ENCODE data around the gene TASP1.

Gene TASP1

GRCh38 chr20:13588049-13588448 is 50.7 kb downstream of the TASP1 start:
- Histone ChIP-seq H3K9ac (ENCODE audit: low read length) (no peak overlapping the region), H3K36me3 (ENCODE audit: control insufficient read depth, insufficient read depth, low read length) (no peaks in the 10 kb centered on the region), H3K4me3 (ENCODE audit: low read length) (no peak overlapping the region), H3K27ac (ENCODE audit: low read depth, low read length) (no peak overlapping the region), H3K4me1 (ENCODE audit: control insufficient read depth, insufficient read depth, low read length) (no peaks in the 10 kb centered on the region), H3K27me3 (ENCODE audit: control insufficient read depth, insufficient read depth, low read length) (no peaks in the 10 kb centered on the region)

GRCh38 chr20:13587370-13587769 is 51.4 kb downstream of the TASP1 start:
- no peak overlapping the region for H3K9ac ChIP-seq (ENCODE audit: low read length)
- no peaks in the 10 kb centered on the region for H3K4me1 ChIP-seq (ENCODE audit: control insufficient read depth, insufficient read depth, low read length)
- H3K27me3 ChIP-seq (ENCODE audit: control insufficient read depth, insufficient read depth, low read length) = no peaks in the 10 kb centered on the region
- no peaks in the 10 kb centered on the region for H3K36me3 ChIP-seq (ENCODE audit: control insufficient read depth, insufficient read depth, low read length)
- H3K27ac ChIP-seq (ENCODE audit: low read depth, low read length) = no peak overlapping the region
- no peak overlapping the region for H3K4me3 ChIP-seq (ENCODE audit: low read length)

GRCh38 chr20:13586133-13586532 is 52.6 kb downstream of the TASP1 start:
- no peak overlapping the region for H3K4me3 ChIP-seq (ENCODE audit: low read length)
- H3K27ac ChIP-seq (ENCODE audit: low read depth, low read length) = no peak overlapping the region
- H3K27me3 ChIP-seq (ENCODE audit: control insufficient read depth, insufficient read depth, low read length) = no peaks in the 10 kb centered on the region
- H3K9ac ChIP-seq (ENCODE audit: low read length) = no peak overlapping the region
- no peaks in the 10 kb centered on the region for H3K36me3 ChIP-seq (ENCODE audit: control insufficient read depth, insufficient read depth, low read length)
- H3K4me1 ChIP-seq (ENCODE audit: control insufficient read depth, insufficient read depth, low read length) = no peaks in the 10 kb centered on the region

- no peak overlapping the region for H3K27ac ChIP-seq (ENCODE audit: low read depth, low read length)
- H3K4me1 ChIP-seq (ENCODE audit: control insufficient read depth, insufficient read depth, low read length) = no peaks in the 10 kb centered on the region
- H3K27me3 ChIP-seq (ENCODE audit: control insufficient read depth, insufficient read depth, low read length) = no peaks in the 10 kb centered on the region
- H3K36me3 ChIP-seq (ENCODE audit: control insufficient read depth, insufficient read depth, low read length) = no peaks in the 10 kb centered on the region
- no peak overlapping the region for H3K9ac ChIP-seq (ENCODE audit: low read length)
- no peak overlapping the region for H3K4me3 ChIP-seq (ENCODE audit: low read length)
Measured at GRCh38 chr20:13581451-13581850, 57.3 kb downstream of the TASP1 start.

- no peaks in the 10 kb centered on the region for H3K4me1 ChIP-seq (ENCODE audit: control insufficient read depth, insufficient read depth, low read length)
Measured at GRCh38 chr20:13580707-13581106, 58.0 kb downstream of the TASP1 start.

DNA sequence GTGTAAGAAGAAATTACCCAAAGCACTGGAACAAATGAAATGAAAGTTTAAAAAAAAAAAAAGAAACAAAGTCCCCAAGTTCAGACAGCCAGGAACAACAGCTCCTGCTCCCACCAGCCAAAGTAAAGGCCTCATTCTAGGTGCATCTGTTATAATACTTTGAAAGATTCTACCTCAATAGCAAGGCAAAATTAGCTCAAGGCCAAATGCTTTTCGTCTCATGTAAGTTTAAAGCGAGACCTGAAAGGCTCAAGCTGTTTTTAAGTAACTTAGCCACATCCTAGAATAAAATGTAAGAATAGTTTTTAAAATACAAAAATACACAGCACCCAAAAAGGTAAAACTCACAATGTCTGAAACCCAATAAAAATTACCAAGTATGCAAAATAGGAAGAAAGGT is 64.7 kb downstream of the TASP1 start:
- no peak overlapping the region for H3K27ac ChIP-seq (ENCODE audit: low read depth, low read length)
- H3K4me3 ChIP-seq (ENCODE audit: low read length) = no peak overlapping the region
- H3K4me1 ChIP-seq (ENCODE audit: control insufficient read depth, insufficient read depth, low read length) = no peaks in the 10 kb centered on the region
- H3K36me3 ChIP-seq (ENCODE audit: control insufficient read depth, insufficient read depth, low read length) = no peaks in the 10 kb centered on the region
- H3K9ac ChIP-seq (ENCODE audit: low read length) = no peak overlapping the region
- H3K27me3 ChIP-seq (ENCODE audit: control insufficient read depth, insufficient read depth, low read length) = no peaks in the 10 kb centered on the region

More at GRCh38 chr20:13580707-13581106, 58.0 kb downstream of the TASP1 start:
- Histone ChIP-seq H3K4me3 (ENCODE audit: low read length) (no peak overlapping the region), H3K9ac (ENCODE audit: low read length) (no peak overlapping the region), H3K27me3 (ENCODE audit: control insufficient read depth, insufficient read depth, low read length) (no peaks in the 10 kb centered on the region), H3K27ac (ENCODE audit: low read depth, low read length) (no peak overlapping the region), H3K36me3 (ENCODE audit: control insufficient read depth, insufficient read depth, low read length) (no peaks in the 10 kb centered on the region)

DNA sequence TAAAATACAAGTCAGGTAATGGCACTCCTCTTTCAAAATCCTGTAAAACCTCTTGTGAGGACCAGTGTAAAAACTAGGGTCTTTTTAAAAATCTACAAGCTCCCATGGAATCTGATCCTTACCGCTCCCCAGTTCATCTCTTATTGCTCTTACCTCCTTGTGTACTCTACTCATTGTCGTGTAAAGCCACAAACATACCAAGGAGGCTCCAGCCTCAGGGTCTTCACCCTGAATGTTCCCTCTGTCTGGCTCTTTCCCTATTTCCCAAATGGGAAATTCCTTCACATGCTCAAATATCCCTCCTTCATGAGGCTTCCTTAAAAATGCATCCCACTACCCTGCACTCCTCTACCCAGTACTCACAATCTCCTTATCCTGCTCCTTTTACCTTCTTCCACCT is 67.1 kb downstream of the TASP1 start:
- Histone ChIP-seq H3K4me1 (ENCODE audit: control insufficient read depth, insufficient read depth, low read length) (no peaks in the 10 kb centered on the region), H3K27ac (ENCODE audit: low read depth, low read length) (no peak overlapping the region), H3K27me3 (ENCODE audit: control insufficient read depth, insufficient read depth, low read length) (no peaks in the 10 kb centered on the region), H3K36me3 (ENCODE audit: control insufficient read depth, insufficient read depth, low read length) (no peaks in the 10 kb centered on the region), H3K9ac (ENCODE audit: low read length) (no peak overlapping the region), H3K4me3 (ENCODE audit: low read length) (no peak overlapping the region)

DNA sequence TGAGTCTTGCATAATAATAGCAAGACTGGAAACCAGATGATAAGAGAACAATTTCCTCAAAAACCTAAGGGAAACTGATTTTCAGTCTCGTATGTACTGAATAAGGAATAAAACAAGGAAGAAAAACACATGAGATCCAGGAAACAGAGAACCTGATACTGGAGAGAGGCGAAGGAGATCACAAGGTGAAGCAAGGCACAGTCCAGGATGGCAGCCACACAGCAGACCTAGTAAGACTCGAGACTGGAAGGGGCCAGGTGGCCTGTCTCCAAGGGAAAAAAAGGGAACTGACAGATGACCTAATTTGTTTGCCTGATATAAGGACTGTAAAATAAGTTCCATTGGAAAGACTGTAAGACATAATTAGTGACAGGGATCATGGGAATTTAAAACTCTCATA is 71.1 kb downstream of the TASP1 start:
- Histone ChIP-seq H3K9ac (ENCODE audit: low read length) (no peak overlapping the region), H3K4me1 (ENCODE audit: control insufficient read depth, insufficient read depth, low read length) (no peaks in the 10 kb centered on the region), H3K4me3 (ENCODE audit: low read length) (no peak overlapping the region), H3K27ac (ENCODE audit: low read depth, low read length) (no peak overlapping the region), H3K27me3 (ENCODE audit: control insufficient read depth, insufficient read depth, low read length) (no peaks in the 10 kb centered on the region), H3K36me3 (ENCODE audit: control insufficient read depth, insufficient read depth, low read length) (no peaks in the 10 kb centered on the region)

DNA sequence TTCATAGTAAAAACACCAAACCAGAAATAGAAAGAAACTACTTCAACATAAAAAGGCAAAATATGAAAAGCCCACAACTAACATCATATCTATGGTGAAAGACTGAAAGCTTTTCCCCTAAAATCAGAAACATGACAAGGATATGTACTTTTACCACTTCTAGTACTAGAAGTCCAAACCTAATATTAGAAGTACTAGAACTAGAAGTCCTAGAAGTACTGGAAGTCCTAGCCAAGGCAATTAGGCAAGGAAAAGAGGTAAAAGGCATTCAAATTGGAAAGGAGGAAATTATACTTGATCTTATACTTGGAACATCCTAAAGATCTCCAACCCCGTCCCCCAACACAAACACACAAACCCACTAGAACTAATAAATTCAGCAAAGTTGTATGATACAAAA is 74.9 kb downstream of the TASP1 start:
- Histone ChIP-seq H3K27me3 (ENCODE audit: control insufficient read depth, insufficient read depth, low read length) (no peaks in the 10 kb centered on the region), H3K4me1 (ENCODE audit: control insufficient read depth, insufficient read depth, low read length) (no peaks in the 10 kb centered on the region), H3K27ac (ENCODE audit: low read depth, low read length) (no peak overlapping the region), H3K9ac (ENCODE audit: low read length) (no peak overlapping the region), H3K36me3 (ENCODE audit: control insufficient read depth, insufficient read depth, low read length) (no peaks in the 10 kb centered on the region), H3K4me3 (ENCODE audit: low read length) (no peak overlapping the region)

DNA sequence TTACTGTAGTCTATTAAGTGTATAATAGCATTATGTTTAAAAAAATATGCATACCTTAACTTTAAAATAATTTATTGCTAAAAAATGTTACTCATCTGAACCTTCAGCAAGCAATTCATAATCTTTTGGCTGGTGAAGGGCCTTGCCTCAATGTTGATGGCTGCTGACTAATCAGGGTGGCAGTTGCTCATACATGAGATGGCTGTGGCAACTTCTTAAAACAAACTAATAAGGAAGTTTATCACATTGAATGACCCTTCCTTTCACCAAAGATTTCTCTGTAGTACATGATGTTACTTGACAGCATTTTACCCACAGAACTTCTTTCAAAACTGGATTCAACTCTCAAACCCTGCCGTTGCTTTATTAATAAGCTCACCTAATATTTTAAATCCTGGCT is 84.0 kb downstream of the TASP1 start:
- H3K4me1 ChIP-seq (ENCODE audit: control insufficient read depth, insufficient read depth, low read length) = no peaks in the 10 kb centered on the region

DNA sequence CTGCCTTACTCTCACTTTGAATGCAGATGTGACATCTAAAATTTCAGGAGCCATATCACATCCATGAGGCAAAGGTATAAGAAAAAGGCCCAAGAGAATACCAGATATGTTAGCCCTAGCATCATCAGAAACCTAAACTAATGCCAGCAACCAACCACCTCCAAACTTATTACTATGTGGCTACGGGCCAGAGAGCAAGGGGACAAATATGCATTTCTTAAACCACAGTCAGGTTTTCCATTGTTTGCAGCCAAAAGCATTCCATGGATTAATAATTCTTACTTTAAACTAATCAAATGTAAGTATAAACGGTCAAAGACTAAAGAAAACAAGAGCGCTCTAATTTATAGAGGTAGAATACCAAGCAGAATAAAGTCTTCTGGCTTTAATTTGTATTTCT is 84.7 kb downstream of the TASP1 start:
- Histone ChIP-seq H3K4me1 (ENCODE audit: control insufficient read depth, insufficient read depth, low read length) (no peaks in the 10 kb centered on the region), H3K27ac (ENCODE audit: low read depth, low read length) (no peak overlapping the region), H3K27me3 (ENCODE audit: control insufficient read depth, insufficient read depth, low read length) (no peaks in the 10 kb centered on the region), H3K36me3 (ENCODE audit: control insufficient read depth, insufficient read depth, low read length) (no peaks in the 10 kb centered on the region), H3K9ac (ENCODE audit: low read length) (no peak overlapping the region), H3K4me3 (ENCODE audit: low read length) (no peak overlapping the region)

More for the DNA sequence above, 84.0 kb downstream of the TASP1 start:
- Histone ChIP-seq H3K4me3 (ENCODE audit: low read length) (no peak overlapping the region), H3K27ac (ENCODE audit: low read depth, low read length) (no peak overlapping the region), H3K9ac (ENCODE audit: low read length) (no peak overlapping the region), H3K36me3 (ENCODE audit: control insufficient read depth, insufficient read depth, low read length) (no peaks in the 10 kb centered on the region), H3K27me3 (ENCODE audit: control insufficient read depth, insufficient read depth, low read length) (no peaks in the 10 kb centered on the region)

- Histone ChIP-seq H3K36me3 (ENCODE audit: control insufficient read depth, insufficient read depth, low read length) (no peaks in the 10 kb centered on the region), H3K9ac (ENCODE audit: low read length) (no peak overlapping the region), H3K27me3 (ENCODE audit: control insufficient read depth, insufficient read depth, low read length) (no peaks in the 10 kb centered on the region), H3K27ac (ENCODE audit: low read depth, low read length) (no peak overlapping the region), H3K4me1 (ENCODE audit: control insufficient read depth, insufficient read depth, low read length) (no peaks in the 10 kb centered on the region), H3K4me3 (ENCODE audit: low read length) (no peak overlapping the region)
Measured at GRCh38 chr20:13552061-13552460, 86.7 kb downstream of the TASP1 start.

- H3K9ac ChIP-seq (ENCODE audit: low read length) = no peak overlapping the region
- no peak overlapping the region for H3K4me3 ChIP-seq (ENCODE audit: low read length)
- no peak overlapping the region for H3K27ac ChIP-seq (ENCODE audit: low read depth, low read length)
- H3K4me1 ChIP-seq (ENCODE audit: control insufficient read depth, insufficient read depth, low read length) = no peaks in the 10 kb centered on the region
- no peaks in the 10 kb centered on the region for H3K36me3 ChIP-seq (ENCODE audit: control insufficient read depth, insufficient read depth, low read length)
- no peaks in the 10 kb centered on the region for H3K27me3 ChIP-seq (ENCODE audit: control insufficient read depth, insufficient read depth, low read length)
Measured at GRCh38 chr20:13549451-13549850, 89.3 kb downstream of the TASP1 start.
